Fibroblast of lung (primary cell): ENCODE measurements around the gene CAMKMT.

ENCODE experiments used
- CTCF ChIP-seq, 2 donors: IDR thresholded peaks in 1 of 2; conservative IDR thresholded peaks in 1 of 2; 1 replicate in 1 of 2; 2 replicates in 1 of 2; pipeline ENCODE4 v1.5.1; 2011 to 2012; ENCODE audit warnings: low read length in 2 of 2, control low read depth in 1 of 2, inconsistent platforms in 1 of 2, low read depth in 1 of 2, mild to moderate bottlenecking in 1 of 2
- EZH2 ChIP-seq: IDR thresholded peaks from 2 replicates; pipeline ENCODE4 v1.5.1; 2012; ENCODE audit warnings: low read length, control low read depth, mild to moderate bottlenecking; ENCODE audit errors: missing control alignments

GRCh38 chr2:44388877-44389276 lies 27.1 kb downstream of the CAMKMT start:
- no peak for TF ChIP-seq CTCF (conservative IDR thresholded peaks at IDR 0.05 in 1 of 2, IDR thresholded peaks at IDR 0.05 in 1 of 2; ENCODE audit: low read depth in 1 of 2, low read length in 2 of 2)
- TF ChIP-seq EZH2 = no peak
